HG02981 (cell line): ENCODE measurements around the gene CDK4.

Experiments
- ATAC-seq: cut with Tn5 transposase; IDR thresholded peaks from one replicate; pipeline ENCODE4 v1.9.1; 2021; ENCODE audit warnings: mild to moderate bottlenecking, moderate library complexity; ENCODE audit not compliant: unreplicated experiment

The CDK4 gene

DNA sequence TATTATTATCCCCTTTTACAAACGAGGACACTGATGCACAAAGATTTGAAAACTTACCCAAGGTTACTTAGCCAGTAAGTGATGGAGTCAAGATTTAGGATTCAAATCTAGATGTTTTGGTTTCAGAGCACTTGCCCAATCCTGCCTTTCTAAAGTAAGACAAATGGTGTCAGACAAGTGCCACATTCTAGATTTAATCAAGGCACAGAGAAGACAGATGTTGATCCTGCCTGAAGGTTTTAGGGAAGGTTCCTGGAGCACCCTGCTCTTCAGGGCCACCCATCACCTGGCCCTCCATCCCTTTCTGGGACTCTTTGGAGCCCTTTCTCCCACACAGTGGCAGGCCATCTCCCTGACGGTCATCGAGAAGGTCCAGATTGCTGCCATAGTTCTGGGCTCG lies 5.7 kb upstream of the CDK4 start:
- no peak for ATAC-seq

DNA sequence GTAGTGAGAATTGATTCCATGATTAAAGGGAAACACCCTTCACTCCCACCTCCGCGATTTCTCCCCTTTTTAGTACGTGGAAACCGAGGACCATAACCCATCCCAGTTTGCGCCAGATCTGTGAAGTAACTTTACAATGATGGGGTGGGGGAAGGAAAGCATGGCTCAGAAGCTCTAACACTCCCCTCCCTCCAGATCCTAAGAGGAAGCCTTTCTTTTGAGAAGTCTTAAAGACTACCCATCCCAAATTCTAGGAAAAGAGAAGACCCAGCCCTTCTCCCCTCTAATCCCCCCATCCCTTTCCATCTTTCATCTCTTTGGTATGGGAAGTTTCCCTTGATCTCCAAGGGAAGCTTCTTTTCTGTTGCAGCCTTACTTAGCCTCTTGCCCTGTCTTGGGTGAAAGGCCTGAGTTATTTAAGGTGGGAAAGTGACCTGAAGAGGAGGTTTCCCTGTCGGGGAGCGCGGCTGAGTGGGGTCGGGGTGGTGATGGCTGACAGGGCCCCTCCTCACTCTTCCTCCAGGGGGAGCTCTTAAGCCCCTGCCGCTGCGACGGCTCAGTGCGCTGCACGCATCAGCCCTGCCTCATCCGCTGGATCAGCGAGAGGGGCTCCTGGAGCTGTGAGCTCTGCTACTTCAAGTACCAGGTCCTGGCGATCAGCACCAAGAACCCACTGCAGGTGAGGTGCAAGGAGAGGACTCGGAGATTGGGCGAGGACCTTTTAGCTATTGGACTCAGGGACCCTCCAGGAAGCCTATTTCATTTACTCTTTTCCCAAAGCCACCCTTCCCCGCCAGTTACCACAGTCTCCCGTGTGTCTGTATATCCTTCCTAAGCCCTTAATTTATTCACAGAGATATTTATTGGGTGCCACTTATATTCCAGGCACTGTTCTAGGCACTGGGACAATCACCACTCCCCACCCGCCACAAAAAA lies 4.6 kb upstream of the CDK4 start:
- ATAC-seq: peak; percentile 21

DNA sequence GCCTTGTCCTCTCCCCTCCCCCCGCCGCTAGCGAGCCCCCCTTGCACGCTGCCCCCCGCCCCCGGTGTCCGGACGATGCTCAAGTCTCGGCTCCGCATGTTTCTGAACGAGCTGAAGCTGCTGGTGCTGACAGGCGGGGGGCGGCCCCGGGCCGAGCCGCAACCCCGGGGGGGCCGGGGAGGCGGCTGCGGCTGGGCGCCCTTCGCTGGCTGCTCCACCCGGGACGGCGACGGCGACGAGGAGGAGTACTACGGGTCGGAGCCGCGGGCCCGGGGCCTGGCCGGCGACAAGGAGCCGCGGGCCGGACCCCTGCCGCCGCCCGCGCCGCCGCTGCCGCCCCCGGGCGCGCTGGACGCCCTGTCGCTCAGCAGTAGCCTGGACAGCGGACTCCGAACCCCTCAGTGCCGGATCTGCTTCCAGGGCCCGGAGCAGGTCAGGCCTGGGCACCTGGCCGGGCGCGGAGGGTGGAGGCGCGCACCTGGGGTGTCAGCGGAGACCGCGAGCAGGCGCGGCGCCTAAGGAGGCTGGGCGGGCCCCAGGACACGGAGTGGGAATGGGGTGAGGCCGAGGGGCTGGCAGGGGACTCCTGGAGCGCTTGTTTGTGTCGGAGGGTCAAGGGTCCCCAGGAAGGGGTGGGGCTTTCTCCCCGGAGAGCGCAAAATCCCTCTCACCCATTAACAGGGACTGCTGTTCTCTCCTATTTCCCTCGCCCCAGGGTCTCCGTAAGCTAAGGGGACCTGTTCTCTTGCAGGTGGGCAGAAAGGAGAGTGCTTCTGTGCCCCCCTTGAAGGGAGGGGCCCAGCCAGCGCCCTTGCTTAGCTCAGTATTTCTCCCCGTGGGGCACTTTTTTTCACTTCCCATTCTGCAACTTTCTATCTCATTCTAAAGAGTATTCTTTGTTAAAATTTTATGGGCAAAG lies 3.6 kb upstream of the CDK4 start:
- ATAC-seq: no peak

DNA sequence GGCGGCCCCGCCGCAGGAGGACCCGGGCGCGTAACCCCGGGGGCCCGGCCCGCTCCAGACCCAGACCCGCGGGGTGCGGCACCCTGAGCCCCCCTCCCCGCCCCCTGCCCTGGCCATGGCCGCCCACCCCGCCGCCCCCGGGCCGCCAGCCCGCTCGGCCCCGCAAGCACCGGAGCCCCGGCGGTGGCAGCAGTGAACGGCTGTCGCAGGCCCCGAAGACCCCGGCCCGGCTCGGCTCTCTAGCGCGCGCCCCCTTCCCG lies 3.0 kb upstream of the CDK4 start:
- no peak for ATAC-seq

DNA sequence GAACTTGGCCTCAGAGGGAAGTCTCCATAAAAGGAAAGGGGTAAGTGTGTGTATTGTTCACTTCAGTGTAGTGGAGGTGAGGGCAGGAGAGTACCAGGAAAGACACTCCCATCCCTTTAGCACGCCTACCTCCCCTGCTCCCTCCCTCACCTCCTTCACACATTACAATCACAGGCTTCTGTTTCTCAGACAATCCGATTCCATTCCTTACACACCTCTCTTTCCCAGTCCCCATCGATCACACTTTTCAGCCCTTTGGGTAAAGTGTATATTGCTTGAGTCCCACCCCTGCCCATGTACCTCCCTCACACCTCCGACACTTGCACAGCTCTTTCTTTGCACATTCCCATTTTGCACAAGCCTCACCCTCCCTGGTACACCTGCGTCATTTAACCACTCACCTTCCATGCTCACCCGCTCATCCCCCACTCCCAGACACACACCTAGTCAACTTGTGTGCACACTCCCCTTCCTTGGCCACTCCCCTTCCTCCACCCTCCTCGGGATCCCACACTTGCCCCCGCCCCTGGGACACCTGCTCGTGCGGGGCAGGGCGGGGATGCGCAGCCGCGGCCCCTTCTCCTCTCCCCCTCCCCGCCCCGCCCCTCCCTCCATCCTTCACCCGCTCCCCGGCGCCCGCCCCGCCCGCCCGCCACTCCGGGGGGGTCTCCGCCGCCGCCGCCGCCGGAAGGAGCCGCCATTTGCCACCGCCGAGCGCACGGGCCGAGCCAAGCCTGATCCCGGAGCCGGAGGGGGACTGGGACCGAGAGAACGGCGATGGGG lies 2.5 kb upstream of the CDK4 start, which contains the start of gene MARCHF9:
TSS of gene MARCHF9 (plus strand) at position 693 of the 783 bp plus-strand sequence. CDS start 426 bp downstream, outside the sequence.
- peak; percentile 28 for ATAC-seq

DNA sequence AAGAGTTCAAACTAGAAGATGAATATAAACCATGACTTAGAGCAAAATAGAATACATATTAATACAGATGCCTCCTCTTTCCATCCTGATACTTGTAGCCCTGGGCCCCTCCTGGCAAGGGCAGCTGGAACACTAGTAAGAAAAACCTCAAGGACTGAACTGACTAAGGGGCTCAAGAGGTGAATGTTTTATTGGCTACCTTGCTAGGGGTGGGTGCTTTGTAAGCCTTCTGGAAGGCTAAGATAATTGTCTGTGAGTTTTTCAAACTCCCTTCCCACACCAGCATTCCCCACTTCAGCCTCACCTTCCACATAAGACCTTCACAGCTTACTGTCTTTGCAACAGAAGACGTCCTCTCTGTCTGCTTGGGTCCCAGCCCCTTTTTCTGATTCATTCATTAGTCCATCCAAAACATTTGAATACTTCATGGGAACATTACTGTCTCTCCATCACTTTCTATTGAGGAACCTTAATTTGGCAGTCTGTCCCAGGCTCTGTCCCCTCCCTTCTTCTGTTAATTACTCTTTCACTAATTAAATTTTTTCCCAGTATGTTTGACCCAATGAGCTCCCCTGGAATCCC lies 1.7 kb upstream of the CDK4 start:
- no peak for ATAC-seq

DNA sequence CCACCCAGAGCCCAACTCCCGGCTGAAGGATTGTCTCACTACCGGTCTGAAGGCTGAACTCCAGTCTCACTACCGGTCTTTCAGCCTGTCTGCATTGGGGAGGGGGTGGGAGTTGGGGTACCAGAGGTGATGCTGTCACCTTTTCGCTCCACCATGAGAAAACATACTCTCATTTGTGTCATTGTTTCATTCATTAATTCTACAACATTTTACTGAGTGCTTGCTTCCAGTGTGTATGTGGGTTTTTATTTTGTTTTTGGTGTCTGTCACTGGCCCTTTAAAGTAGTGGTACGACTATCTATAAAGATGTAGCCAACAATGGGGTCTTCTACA lies 524 bp upstream of the CDK4 start:
- no peak for ATAC-seq

DNA sequence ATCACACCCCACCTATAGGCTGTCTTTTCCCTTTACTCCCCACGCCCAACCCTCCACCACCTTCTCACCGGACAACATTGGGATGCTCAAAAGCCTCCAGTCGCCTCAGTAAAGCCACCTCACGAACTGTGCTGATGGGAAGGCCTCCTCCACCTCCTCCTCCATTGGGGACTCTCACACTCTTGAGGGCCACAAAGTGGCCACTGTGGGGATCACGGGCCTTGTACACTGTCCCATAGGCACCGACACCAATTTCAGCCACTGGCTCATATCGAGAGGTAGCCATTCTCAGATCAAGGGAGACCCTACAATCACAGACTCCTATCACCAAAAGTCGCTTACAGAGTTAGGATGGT lies 700 bp downstream of the CDK4 start:
- ATAC-seq: no peak

DNA sequence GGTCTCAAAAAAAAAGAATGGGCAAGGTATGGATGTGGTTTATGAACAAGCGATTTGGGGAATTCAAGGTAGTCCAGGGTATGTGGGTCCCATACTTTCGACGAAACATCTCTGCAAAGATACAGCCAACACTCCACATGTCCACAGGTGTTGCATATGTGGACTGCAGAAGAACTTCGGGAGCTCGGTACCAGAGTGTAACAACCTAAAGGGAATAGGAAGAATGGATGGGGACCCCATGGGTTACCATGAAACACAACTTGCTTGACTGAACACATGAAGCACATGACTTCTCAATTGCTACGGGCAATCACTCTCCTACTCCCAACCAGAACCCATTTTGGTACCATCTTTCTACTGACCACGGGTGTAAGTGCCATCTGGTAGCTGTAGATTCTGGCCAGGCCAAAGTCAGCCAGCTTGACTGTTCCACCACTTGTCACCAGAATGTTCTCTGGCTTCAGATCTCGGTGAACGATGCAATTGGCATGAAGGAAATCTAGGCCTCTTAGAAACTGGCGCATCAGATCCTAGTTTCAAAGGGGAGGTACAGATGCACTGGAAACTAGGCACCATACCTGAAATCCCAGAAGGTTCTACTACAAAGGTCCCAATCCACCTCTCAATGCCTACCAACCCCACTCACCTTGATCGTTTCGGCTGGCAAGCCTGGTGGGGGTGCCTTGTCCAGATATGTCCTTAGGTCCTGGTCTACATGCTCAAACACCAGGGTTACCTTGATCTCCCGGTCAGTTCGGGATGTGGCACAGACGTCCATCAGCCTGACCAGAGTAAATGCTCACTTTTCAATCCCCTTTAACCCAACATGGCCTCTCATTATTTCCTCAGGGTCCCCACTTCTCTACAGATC lies 1.3 kb downstream of the CDK4 start:
- no peak for ATAC-seq

DNA sequence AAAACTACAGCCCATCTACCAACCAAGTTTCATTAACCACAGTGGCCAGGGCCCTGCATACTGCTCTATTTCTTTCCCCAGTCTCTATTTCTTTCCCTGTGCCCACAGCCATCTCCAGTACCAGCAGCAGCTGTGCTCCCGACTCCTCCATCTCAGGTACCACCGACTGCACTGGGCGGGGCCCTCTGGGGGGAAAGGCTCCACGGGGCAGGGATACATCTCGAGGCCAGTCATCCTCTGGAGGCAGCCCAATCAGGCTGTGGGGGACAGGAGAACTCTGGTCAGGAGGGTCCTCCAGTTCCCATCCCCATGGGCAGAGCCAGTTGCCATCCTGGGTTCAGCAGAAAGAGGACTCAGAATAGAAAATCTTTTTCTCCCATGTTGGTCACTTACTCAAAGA lies 3.0 kb downstream of the CDK4 start:
- ATAC-seq: no peak

DNA sequence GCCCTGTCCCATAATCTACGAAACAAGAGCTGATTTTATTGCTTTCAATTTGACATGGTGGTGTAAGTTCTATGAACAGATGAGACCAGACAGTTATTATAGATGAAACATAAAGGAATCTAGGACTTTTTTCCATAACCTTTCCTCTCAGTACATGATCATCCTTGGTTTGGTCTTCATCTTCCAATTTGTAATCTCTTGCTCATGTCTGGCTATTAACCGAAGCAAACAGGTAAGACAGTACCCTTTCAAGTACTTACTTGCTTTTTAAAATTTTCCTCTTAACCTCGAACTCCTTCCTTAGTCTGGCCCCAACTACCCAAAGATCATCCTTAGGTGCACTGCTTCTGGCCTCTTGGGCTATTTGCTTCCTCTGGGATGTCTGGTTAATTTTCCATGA lies 6.1 kb downstream of the CDK4 start:
- no peak for ATAC-seq

DNA sequence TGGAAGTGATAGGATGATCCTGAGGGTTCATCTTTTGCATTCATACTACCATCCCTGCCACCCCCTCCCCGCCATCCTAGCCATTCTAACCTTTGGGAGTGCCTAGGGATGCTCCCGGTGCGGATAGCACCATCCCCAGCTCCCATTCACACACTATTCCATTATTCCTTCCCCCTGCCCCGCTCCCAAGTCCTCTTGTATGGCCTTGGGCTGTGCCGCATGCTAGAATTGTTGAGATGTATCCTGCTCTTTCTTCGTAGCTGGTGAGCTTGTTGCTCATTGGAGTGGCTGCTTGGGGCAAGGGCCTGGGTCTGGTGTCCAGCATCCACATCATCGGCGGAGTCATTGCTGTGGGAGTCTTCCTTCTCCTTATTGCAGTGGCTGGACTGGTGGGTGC lies 6.6 kb downstream of the CDK4 start:
- ATAC-seq: no peak

DNA sequence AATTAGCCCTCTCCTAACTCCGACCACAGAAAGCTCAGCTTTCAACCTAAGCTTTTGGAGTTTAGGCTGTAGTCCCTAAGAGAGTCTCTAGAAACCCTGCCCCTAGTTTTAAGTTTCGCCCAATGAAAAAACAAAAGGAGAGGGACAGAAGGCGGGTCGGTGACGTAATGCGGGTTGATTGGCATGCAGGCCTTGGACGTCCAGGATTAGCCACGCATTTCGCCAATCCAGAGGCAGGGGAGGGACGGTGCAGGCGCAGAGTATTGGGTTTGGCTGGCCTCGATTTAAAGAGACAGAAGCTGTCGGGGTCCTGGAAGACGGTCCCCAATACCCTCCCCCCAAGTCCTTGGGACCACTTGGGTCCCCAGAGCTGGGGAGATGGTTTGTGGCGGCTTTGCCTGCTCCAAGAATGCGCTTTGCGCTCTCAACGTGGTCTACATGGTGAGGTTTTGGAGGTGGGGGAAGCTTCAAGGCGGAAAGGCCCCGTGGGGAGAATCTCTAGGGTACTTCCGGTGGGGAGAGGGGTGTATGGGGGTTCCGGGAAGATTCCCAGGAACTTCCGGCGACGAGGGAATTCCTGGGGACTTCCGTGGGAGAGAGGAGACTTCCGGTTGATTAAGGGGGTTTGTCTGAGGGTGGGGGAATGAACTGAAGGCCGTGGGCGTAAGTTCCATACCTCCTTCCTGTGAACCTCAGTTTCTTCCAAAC lies 7.2 kb downstream of the CDK4 start, which contains the start of gene TSPAN31:
TSS of gene TSPAN31 (plus strand) at position 263 of the 708 bp plus-strand sequence. CDS start at position 379, 116 bp downstream.
- peak; percentile 75 for ATAC-seq

DNA sequence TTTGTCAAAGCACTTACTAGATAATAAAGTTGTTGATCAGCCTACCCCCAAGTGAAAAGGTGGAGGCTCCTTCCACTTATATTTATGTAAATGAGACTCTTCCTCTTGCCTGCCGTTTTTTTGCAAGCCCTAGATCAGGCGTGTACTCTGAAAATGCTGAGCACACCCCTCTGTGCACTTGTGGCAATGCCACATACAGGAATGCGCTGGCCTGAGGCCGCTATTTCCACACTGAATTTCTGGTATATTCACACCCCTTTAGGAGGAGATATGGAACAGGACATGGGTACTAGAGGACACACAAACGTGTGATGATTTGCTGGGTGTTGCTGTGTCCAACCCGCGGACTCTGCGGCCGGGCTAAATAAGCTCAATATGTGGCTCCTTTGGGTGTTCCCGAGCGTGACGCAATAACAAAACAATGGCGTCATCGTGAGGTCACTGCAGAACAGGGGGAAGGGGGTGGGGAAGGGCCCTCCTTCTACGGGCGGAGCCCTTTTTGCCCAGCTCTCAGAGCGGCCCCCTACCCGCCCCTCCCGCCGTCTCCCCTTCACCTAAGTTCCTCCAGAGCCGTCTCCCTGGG lies 7.8 kb downstream of the CDK4 start:
- ATAC-seq: peak; percentile 36

DNA sequence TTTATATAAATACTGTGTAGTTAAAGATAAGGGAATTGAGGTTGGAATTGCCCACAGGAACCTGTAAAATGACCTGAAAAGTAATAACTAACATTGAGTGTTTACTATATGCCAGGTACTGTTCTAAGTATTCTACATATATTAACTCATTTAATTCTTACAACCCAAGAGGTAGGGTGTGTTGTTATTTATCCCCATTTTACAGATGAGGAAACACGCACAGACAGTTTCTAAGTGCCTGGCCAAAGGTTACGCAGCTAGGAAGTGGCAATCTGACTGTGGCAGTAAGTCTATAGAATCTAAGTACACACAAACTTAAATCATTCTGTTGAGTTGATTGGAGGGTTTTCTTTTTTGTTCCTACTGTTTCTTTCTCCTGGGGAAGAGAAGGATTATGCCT lies 8.3 kb downstream of the CDK4 start:
- no peak for ATAC-seq

DNA sequence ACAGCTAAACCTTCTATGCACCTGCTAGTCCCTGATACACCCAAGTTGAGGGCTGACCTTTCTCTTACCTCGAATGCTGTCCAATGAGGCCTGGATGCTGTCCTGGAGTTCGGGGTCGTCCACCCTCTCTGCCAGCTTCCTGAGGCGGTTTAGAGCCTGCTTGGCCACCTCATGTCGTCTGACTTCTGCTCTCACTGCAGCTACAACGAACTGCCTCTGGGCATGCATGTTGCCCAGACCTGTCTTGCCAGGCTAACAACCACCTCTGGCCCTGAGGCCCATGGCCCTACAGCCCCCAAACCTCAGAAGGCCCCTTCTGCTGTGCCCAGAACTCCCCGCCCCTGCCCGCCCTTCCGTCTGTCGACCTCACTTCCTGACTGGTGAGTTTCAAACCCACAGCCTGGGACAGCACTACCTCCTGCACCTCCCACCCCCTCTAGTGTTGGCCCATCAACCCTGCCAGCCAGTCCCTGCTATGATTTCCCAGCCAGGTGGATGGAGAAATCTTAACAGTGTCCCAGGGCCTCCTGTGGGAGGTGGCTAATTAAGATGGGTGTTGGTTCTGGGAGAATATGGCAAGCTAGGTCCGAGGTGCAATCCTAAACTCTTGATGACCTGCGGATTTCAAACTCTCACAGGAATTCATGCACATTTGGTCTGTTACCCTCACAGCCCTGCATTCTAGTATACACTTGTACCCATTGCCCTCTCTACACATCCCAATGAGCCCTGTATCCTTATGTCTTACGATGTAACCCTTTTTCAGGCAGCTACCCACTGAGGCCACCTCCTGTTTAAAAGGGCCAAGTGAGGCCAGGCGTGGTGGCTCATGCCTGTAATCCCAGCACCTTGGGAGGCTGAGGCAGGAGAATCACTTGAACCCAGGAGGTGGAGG lies 10.0 kb downstream of the CDK4 start:
- ATAC-seq: peak; percentile 48

DNA sequence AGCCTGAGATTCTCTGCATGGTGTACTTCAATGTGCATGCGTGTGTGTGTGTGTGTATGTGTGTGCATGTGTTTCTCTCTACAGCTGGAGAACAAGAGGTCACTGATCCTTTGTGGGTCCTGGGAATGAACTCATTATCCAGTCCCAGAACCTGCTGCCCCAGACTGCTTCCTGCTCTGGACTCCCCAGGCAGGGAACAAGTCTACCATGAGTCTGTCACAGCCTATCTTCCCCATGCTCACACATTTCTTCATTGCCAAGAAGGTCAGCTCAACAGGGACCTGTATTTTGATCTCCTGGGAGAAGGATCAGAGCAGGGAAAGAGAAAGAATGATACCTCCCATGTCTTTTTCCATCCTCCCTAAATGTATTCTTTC lies 10.7 kb downstream of the CDK4 start:
- no peak for ATAC-seq
